ENCODE measurements around the gene GALNT7. TPM values are rescaled to one million over a fixed set of nuclear protein-coding genes. Genes with fewer than 3 reads are reported as not detected.

The GALNT7 gene
- total RNA-seq, 1 donor from 2014 or later: 6.1 TPM

DNA sequence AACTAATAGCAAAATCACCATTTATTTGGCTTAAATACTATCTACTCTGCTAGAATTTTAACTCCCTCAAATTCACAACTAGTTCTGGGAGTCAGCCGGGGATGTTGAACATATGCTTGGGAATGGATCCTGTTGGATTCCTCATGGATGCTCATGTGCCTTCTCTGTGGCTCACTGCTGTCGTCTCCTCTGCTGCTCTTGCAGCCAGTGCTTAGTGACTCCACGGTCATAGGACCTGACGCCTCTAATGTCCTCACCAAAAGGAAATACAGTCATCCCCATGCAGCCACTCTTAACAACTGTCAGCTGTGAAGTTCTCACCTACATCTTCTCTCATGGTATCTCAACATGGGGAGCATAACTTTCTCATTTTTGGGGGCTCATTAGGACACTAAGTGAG, 106.1 kb downstream of the GALNT7 start:
- H3K27me3 ChIP-seq (ENCODE audit: low read depth): no peaks in the 10 kb centered on the region
- H3K9me3 ChIP-seq (replicated peaks): no peaks in the 10 kb centered on the region
- no peak for DNase-seq
- intact Hi-C loops (cut with micrococcal nuclease): no loop called here
- TF ChIP-seq, protein P1, sequence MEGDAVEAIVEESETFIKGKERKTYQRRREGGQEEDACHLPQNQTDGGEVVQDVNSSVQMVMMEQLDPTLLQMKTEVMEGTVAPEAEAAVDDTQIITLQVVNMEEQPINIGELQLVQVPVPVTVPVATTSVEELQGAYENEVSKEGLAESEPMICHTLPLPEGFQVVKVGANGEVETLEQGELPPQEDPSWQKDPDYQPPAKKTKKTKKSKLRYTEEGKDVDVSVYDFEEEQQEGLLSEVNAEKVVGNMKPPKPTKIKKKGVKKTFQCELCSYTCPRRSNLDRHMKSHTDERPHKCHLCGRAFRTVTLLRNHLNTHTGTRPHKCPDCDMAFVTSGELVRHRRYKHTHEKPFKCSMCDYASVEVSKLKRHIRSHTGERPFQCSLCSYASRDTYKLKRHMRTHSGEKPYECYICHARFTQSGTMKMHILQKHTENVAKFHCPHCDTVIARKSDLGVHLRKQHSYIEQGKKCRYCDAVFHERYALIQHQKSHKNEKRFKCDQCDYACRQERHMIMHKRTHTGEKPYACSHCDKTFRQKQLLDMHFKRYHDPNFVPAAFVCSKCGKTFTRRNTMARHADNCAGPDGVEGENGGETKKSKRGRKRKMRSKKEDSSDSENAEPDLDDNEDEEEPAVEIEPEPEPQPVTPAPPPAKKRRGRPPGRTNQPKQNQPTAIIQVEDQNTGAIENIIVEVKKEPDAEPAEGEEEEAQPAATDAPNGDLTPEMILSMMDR (IDR thresholded peaks at IDR 0.05; ENCODE audit: borderline replicate concordance): no peak
- peaks cover 12% of the 10 kb centered on the region for H3K4me1 ChIP-seq
- no peak overlapping the region for H3K4me3 ChIP-seq
- H3K36me3 ChIP-seq: no peaks in the 10 kb centered on the region
- no peak overlapping the region for H3K27ac ChIP-seq (replicated peaks)

DNA sequence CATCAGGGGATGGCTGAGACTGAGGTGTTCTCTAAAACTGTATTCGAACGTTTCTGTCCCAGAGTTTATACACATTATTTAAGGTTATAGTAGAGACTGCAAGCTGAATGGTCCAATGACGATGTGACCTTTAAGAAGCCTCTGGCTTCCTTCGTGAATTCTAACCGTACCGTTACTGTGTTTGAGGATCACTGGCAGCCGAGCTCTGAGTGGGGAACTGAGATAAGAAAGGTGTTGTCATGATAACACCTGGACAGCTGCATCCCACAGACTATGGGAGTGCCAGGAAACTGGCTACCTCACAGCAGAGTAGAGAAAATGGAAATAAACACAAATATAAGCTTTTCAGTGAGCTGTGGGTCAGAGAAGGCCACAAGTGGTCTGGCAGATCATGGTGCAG, 106.5 kb downstream of the GALNT7 start:
- no peaks in the 10 kb centered on the region for H3K9me3 ChIP-seq (replicated peaks)
- no peaks in the 10 kb centered on the region for H3K36me3 ChIP-seq
- H3K27ac ChIP-seq (replicated peaks): no peak overlapping the region
- no peaks in the 10 kb centered on the region for H3K27me3 ChIP-seq (ENCODE audit: low read depth)
- TF ChIP-seq, protein P1 (IDR thresholded peaks at IDR 0.05; ENCODE audit: borderline replicate concordance): no peak
- no peak overlapping the region for H3K4me3 ChIP-seq
- intact Hi-C loops (cut with micrococcal nuclease): no loop called here
- no peak for DNase-seq
- H3K4me1 ChIP-seq: peaks cover 10% of the 10 kb centered on the region

DNA sequence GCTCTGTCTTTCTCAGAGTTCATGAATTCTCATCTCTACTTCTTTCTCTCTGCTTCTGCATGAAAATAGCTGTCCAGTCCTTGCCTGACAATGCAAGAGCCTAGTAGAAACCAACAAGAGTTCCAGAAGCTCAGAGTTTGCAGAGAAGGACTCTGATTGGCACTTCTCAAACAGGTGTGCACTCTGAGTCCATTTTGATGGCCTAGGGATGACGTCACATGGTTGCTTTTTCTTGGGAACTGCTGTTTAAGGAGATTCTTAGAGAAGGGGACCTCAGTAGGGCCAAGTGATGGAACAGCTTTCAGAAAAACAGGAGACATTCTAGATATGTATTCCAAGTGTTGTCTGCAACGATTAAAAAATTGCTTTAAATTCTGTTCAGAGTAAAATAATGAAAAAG, 108.7 kb downstream of the GALNT7 start:
- Histone ChIP-seq H3K27ac (replicated peaks) (no peak overlapping the region), H3K27me3 (ENCODE audit: low read depth) (no peaks in the 10 kb centered on the region), H3K9me3 (replicated peaks) (no peaks in the 10 kb centered on the region), H3K4me3 (no peak overlapping the region), H3K4me1 (no peaks in the 10 kb centered on the region), H3K36me3 (no peaks in the 10 kb centered on the region)
- no peak for DNase-seq
- intact Hi-C loops (cut with micrococcal nuclease): no loop called here
- TF ChIP-seq, protein P1 (IDR thresholded peaks at IDR 0.05; ENCODE audit: borderline replicate concordance): no peak

DNA sequence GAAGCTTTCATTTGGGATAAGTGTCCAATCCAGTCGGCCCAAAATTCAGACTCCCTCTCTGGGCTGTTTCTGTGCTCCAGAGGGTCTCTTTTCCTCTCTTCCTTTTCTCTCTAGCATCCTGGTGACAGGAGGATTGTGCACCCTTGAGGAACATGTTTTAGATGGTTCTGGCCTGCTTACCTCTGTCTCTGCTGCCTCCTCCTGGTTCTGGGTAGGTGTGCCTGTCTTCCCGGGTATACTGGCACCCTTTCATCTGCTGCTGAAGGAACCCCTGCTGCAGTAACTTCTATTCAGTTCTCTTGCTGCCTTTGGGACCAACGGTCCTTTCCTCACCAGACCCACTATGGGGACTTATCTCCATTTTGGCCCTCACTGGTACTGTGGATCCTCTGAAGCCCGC, 112.4 kb downstream of the GALNT7 start:
- DNase-seq: no peak
- Histone ChIP-seq H3K27me3 (ENCODE audit: low read depth) (no peaks in the 10 kb centered on the region), H3K4me1 (no peaks in the 10 kb centered on the region), H3K4me3 (no peak overlapping the region), H3K36me3 (peaks cover 4% of the 10 kb centered on the region), H3K9me3 (replicated peaks) (peaks cover 31% of the 10 kb centered on the region), H3K27ac (replicated peaks) (peak overlapping the region; percentile 10)
- TF ChIP-seq, protein P1 (IDR thresholded peaks at IDR 0.05; ENCODE audit: borderline replicate concordance): no peak
- intact Hi-C loops (cut with micrococcal nuclease): no loop called here

DNA sequence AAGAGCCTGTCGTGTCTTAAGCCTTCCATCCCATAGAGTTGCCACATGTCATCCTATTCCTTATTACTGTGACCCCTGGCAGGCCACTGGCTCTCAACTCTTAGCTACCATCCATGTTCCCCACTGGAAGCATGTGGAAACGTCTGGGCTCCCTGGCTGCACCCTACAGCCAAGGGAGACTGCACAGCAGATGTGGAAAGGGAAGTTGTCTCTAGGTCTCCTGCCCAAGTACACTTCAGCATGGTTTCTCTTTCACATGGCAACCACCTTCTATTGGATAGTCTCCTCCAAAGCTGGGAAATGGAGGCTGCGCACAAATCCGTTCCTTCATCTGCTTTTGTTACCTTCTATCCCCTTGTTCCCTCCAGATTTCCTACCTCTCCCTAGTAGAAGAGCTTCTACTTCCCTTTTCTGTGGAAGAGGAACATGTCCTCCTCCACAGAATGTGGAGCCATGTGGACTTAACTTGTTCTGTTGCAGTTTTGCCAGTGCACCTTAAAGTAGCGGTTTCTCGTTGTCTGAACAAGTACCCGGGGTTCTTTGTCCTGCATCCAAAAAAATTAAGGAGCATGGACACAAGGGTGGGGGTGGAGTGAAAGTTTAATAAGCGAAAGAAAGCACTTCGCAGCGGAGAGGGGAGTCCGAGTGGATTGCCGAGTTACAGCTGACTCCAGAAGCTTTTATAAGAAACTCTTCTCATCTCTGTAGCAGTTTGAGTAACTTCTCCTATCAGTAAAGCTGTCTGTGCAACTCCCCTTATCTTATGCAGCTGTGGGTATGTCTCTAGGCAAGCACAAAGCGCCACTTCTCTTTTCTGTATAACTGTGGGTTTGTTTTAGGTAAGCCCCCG, 113.0 kb downstream of the GALNT7 start:
- peak overlapping the region; percentile 10 for H3K27ac ChIP-seq (replicated peaks)
- H3K9me3 ChIP-seq (replicated peaks): peaks cover 37% of the 10 kb centered on the region
- H3K4me1 ChIP-seq: no peaks in the 10 kb centered on the region
- peak overlapping the region; percentile 37 for H3K4me3 ChIP-seq
- peaks cover 4% of the 10 kb centered on the region for H3K36me3 ChIP-seq
- DNase-seq: no peak
- H3K27me3 ChIP-seq (ENCODE audit: low read depth): no peaks in the 10 kb centered on the region
- TF ChIP-seq, protein P1 (IDR thresholded peaks at IDR 0.05; ENCODE audit: borderline replicate concordance): no peak
- intact Hi-C loops (cut with micrococcal nuclease): no loop called here
